Measurements from ENCODE around the gene DOK3. TPM values are rescaled to one million over a fixed set of nuclear protein-coding genes. Genes with fewer than 3 reads are reported as not detected.

Gene DOK3
- total RNA-seq, 1 donor from 2014 or later, result 16.3 TPM

DNA sequence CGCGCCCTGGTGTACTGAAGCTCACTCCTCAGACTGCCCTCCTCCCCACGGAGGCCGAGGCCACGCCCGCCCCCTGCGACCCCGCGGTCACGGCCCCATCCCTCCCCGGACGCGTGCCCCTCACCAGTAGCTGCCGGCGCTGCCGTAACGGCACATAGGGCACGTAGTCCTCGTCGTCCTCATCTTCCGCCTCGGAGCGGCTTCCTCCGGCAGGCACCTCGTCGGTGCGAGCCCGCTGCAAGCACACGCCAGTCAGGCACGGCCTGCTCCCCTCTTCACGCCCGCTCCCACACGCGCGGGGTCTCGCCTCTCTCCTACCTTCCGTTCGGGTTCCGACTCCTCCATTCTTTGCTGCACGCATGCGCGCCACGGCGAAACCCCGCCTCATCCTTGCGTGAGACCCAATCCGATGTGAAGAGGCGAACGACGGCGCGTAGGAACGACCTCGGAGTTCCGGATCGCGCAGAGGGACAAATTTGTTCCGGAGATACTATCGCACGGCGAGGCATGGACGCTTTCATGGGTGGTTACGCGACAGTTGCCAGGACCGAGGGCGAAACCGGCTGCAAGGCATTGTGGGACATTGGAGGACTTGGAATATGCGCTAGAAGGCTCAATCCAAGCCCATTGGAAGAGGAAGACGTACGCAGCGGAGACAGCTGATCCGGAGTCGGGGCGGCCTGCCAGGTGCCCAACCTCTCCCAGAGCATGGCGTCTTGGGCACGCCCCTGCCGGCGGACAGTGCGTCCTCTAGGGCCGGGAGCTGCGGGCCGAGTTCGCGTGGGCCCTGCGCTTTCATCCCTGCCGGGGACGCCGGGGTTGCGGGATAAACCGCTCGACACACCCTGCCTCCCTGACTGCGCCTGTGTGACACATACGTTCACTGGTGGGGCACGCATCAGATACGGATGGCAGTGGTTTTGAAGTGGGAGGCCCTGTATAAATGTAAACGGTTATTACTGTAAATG lies 7.3 kb upstream of the DOK3 start, which contains the start of gene DDX41:
DDX41 (minus strand) TSS at position 361 of the 968 bp plus-strand sequence; CDS start at position 345, 16 bp downstream.
- Histone ChIP-seq H3K9ac (ENCODE audit: low read length) (peak within 1 kb of the TSS; percentile 94), H3K4me2 (ENCODE audit: low read length) (peak within 1 kb of the TSS; percentile 98), H3K36me3 (ENCODE audit: insufficient read depth, low read length) (peaks cover 32% of the 10 kb centered on the region), H3K4me1 (ENCODE audit: insufficient read depth, low read length) (peaks cover 16% of the 10 kb centered on the region), H2AFZ (ENCODE audit: low read depth, low read length) (peak within 1 kb of the TSS; percentile 78), H3K27ac (ENCODE audit: low read depth, low read length) (peak within 1 kb of the TSS; percentile 66), H4K20me1 (ENCODE audit: insufficient read depth, low read length) (peaks cover 40% of the 10 kb centered on the region), H3K27me3 (ENCODE audit: insufficient read depth, low read length) (no peaks in the 10 kb centered on the region), H3K4me3 (ENCODE audit: insufficient read depth, low read depth, low read length) (peak within 1 kb of the TSS; percentile 85), H3K9me3 (ENCODE audit: insufficient read depth, low read depth, low read length) (no peaks in the 10 kb centered on the region), H3K79me2 (ENCODE audit: insufficient read depth, low read length) (peaks cover 42% of the 10 kb centered on the region)
- Mint-ChIP-seq H3K36me3 (ENCODE audit: low read depth, unreplicated experiment) (peaks cover 25% of the 10 kb centered on the region), H3K4me1 (ENCODE audit: low read depth, unreplicated experiment) (peaks cover 11% of the 10 kb centered on the region), H3K27ac (ENCODE audit: unreplicated experiment) (peak within 1 kb of the TSS; percentile 70), H3K9me3 (ENCODE audit: unreplicated experiment) (no peaks in the 10 kb centered on the region), H3K4me3 (ENCODE audit: unreplicated experiment) (peak within 1 kb of the TSS; percentile 87), H3K27me3 (ENCODE audit: low read depth, unreplicated experiment) (no peaks in the 10 kb centered on the region)
- peak; percentile 96 for FAIRE-seq
- TF ChIP-seq, protein P1, sequence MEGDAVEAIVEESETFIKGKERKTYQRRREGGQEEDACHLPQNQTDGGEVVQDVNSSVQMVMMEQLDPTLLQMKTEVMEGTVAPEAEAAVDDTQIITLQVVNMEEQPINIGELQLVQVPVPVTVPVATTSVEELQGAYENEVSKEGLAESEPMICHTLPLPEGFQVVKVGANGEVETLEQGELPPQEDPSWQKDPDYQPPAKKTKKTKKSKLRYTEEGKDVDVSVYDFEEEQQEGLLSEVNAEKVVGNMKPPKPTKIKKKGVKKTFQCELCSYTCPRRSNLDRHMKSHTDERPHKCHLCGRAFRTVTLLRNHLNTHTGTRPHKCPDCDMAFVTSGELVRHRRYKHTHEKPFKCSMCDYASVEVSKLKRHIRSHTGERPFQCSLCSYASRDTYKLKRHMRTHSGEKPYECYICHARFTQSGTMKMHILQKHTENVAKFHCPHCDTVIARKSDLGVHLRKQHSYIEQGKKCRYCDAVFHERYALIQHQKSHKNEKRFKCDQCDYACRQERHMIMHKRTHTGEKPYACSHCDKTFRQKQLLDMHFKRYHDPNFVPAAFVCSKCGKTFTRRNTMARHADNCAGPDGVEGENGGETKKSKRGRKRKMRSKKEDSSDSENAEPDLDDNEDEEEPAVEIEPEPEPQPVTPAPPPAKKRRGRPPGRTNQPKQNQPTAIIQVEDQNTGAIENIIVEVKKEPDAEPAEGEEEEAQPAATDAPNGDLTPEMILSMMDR (IDR thresholded peaks at IDR 0.05; ENCODE audit: insufficient read depth, low read depth, low read length), result no peak
- no peak for TF ChIP-seq EZH2 (IDR thresholded peaks at IDR 0.05; ENCODE audit: insufficient read depth, low read length)
- DNase-seq (ENCODE audit: low read depth), result peak; percentile 97

DNA sequence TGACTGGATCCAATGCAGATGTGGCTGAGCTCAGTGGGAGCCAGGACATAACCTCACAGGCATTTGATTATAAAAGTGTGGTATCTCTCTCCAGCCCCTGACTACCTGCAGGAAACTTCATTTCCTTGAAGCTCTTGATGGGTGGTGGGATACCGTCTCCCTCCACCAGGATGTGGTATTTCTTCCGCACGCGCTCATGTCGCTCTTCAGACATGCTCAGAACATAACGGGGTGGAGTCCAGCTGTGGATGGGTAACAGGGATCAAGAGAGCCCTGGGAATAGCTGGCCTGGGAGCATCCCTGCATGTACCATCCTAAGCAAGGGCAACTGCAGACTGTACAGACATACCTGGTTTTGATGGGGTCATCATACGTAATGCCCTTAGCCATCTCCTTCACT lies 6.0 kb upstream of the DOK3 start:
- H3K79me2 ChIP-seq (ENCODE audit: insufficient read depth, low read length), result peaks cover 42% of the 10 kb centered on the region
- H3K36me3 ChIP-seq (ENCODE audit: insufficient read depth, low read length), result peaks cover 35% of the 10 kb centered on the region
- FAIRE-seq (no peak), DNase-seq (ENCODE audit: low read depth) (no peak)
- H3K4me1 ChIP-seq (ENCODE audit: insufficient read depth, low read length), result peaks cover 16% of the 10 kb centered on the region
- H3K4me3 Mint-ChIP-seq (ENCODE audit: unreplicated experiment), result peak overlapping the region; percentile 87
- H4K20me1 ChIP-seq (ENCODE audit: insufficient read depth, low read length), result peaks cover 41% of the 10 kb centered on the region
- H3K4me3 ChIP-seq (ENCODE audit: insufficient read depth, low read depth, low read length), result peak overlapping the region; percentile 85
- no peaks in the 10 kb centered on the region for H3K27me3 ChIP-seq (ENCODE audit: insufficient read depth, low read length)
- H3K9me3 Mint-ChIP-seq (ENCODE audit: unreplicated experiment), result no peaks in the 10 kb centered on the region
- H3K4me1 Mint-ChIP-seq (ENCODE audit: low read depth, unreplicated experiment), result peaks cover 11% of the 10 kb centered on the region
- peak overlapping the region; percentile 94 for H3K9ac ChIP-seq (ENCODE audit: low read length)
- H3K27ac ChIP-seq (ENCODE audit: low read depth, low read length), result no peak overlapping the region
- TF ChIP-seq, protein P1 (IDR thresholded peaks at IDR 0.05; ENCODE audit: insufficient read depth, low read depth, low read length), result no peak
- TF ChIP-seq EZH2 (IDR thresholded peaks at IDR 0.05; ENCODE audit: insufficient read depth, low read length), result no peak
- peaks cover 30% of the 10 kb centered on the region for H3K36me3 Mint-ChIP-seq (ENCODE audit: low read depth, unreplicated experiment)
- no peak overlapping the region for H2AFZ ChIP-seq (ENCODE audit: low read depth, low read length)
- no peaks in the 10 kb centered on the region for H3K27me3 Mint-ChIP-seq (ENCODE audit: low read depth, unreplicated experiment)
- no peaks in the 10 kb centered on the region for H3K9me3 ChIP-seq (ENCODE audit: insufficient read depth, low read depth, low read length)
- H3K4me2 ChIP-seq (ENCODE audit: low read length), result peak overlapping the region; percentile 98
- peak overlapping the region; percentile 70 for H3K27ac Mint-ChIP-seq (ENCODE audit: unreplicated experiment)
